HCT116 (cell line): Measurements from ENCODE around the gene BOC. TPM values are rescaled to one million over a fixed set of nuclear protein-coding genes. Genes with fewer than 3 reads are reported as not detected.

ENCODE experiments used
- ATAC-seq: fragments of 200-7000 bp; cut with Tn5 transposase; 2 replicates; pipeline ENCODE4 v1.9.1; 2020; ENCODE audit warnings: mild to moderate bottlenecking, moderate library complexity
- BruUV-seq: library from RNA; stranded (reverse); fragments of 400-500 nt; replicated peaks from 2 replicates; lab custom pipeline; 2021; lab: Mats Ljungman, UMichigan
- CTCF ChIA-PET: fragments of 300-600 bp; sonication (Branson Sonifier 250); formaldehyde crosslinking; loops from one replicate; lab custom pipeline; 2021; ENCODE audit warnings: antibody characterized with exemption; lab: Charles Lee
- POLR2A ChIA-PET: fragments of 300-600, 350-600 bp; sonication (Branson Sonifier 250); formaldehyde crosslinking; loops from one replicate; lab custom pipeline; 2021; ENCODE audit warnings: antibody characterized with exemption; lab: Charles Lee
- RAD21 ChIA-PET, 2 experiments: fragments of 300-600 bp; sonication (Branson Sonifier 250); formaldehyde crosslinking; loops; one replicate each; lab custom pipeline; 2023; ENCODE audit warnings: low total read pairs in 2 of 2; ENCODE audit not compliant: uncharacterized antibody in 2 of 2, unreplicated experiment in 2 of 2, low non-redundant PET in 1 of 2; lab: Charles Lee
- DNase-seq: peaks from one replicate; pipeline ENCODE4 v3.0.0-alpha.2; 2010; ENCODE audit warnings: low read depth, low spot score
- H2AFZ ChIP-seq: fragments of 200-600 bp; shearing (Covaris generic), sonication (generic); 2 replicates; pipeline ENCODE4 v1.6.1; 2017; ENCODE audit warnings: low read depth, mixed run types, mixed read lengths, antibody characterized with exemption, low read length; ENCODE audit not compliant: poor library complexity, severe bottlenecking
- H3K27ac ChIP-seq: 2 replicates; pipeline ENCODE4 v1.5.1; 2012; ENCODE audit warnings: low read depth, low read length
- H3K27me3 ChIP-seq: fragments of 200-600 bp; sonication (generic); 2 replicates; pipeline ENCODE4 v1.6.1; 2016; ENCODE audit warnings: mixed run types, low read length, mixed read lengths; ENCODE audit not compliant: insufficient read depth
- H3K36me3 ChIP-seq, 2 experiments: fragments of 200-500 bp in 1 of 2; fragments of 200-600 bp in 1 of 2; sonication (Bioruptor generic) in 1 of 2; sonication (generic) in 1 of 2; 2 replicates each; pipeline versions ENCODE4 v1.5.1 to v1.6.1; 2014 to 2016; ENCODE audit warnings: low read length in 2 of 2, inconsistent platforms in 1 of 2, mixed read lengths in 1 of 2, mixed run types in 1 of 2; ENCODE audit not compliant: insufficient read depth in 2 of 2, control insufficient read depth in 1 of 2
- H3K4me1 ChIP-seq, 2 experiments: fragments of 200-600 bp in 1 of 2; sonication (generic) in 1 of 2; 2 replicates each; pipeline versions ENCODE4 v1.5.1 to v1.6.1; 2012 to 2017; ENCODE audit warnings: low read length in 2 of 2, inconsistent platforms in 1 of 2, mild to moderate bottlenecking in 1 of 2, mixed read lengths in 1 of 2, mixed run types in 1 of 2, moderate library complexity in 1 of 2; ENCODE audit not compliant: insufficient read depth in 2 of 2, control insufficient read depth in 1 of 2
- H3K4me2 ChIP-seq: fragments of 200-600 bp; sonication (generic); 2 replicates; pipeline ENCODE4 v1.6.1; 2017; ENCODE audit warnings: mixed run types, low read length, mixed read lengths
- H3K4me3 ChIP-seq, 2 experiments: fragments of 200-600 bp in 1 of 2; sonication (generic) in 1 of 2; replicated peaks in 1 of 2; 2 replicates each; pipeline ENCODE4 v1.5.1; 2011 to 2016; ENCODE audit warnings: low read length in 2 of 2, control low read depth in 1 of 2, low read depth in 1 of 2, mild to moderate bottlenecking in 1 of 2, mixed read lengths in 1 of 2, mixed run types in 1 of 2
- H3K79me2 ChIP-seq: fragments of 200-600 bp; sonication (generic); 2 replicates; pipeline ENCODE4 v1.6.1; 2017; ENCODE audit warnings: mild to moderate bottlenecking, mixed run types, low read length, moderate library complexity, mixed read lengths; ENCODE audit not compliant: insufficient read depth
- H3K9ac ChIP-seq: fragments of 200-600 bp; sonication (generic); 2 replicates; pipeline ENCODE4 v1.6.1; 2016; ENCODE audit warnings: low read length, mixed read lengths
- H3K9me2 ChIP-seq: fragments of 200-600 bp; sonication (generic), shearing (Covaris generic); 2 replicates; pipeline ENCODE4 v1.6.1; 2017; ENCODE audit warnings: mixed run types, mild to moderate bottlenecking, moderate library complexity; ENCODE audit not compliant: insufficient read depth
- H3K9me3 ChIP-seq, 2 experiments: fragments of 200-500 bp in 1 of 2; fragments of 200-600 bp in 1 of 2; sonication (Bioruptor generic) in 1 of 2; sonication (generic) in 1 of 2; 2 replicates each; pipeline ENCODE4 v1.6.1; 2014 to 2017; ENCODE audit warnings: low read length in 2 of 2, mixed read lengths in 2 of 2, inconsistent platforms in 1 of 2, low read depth in 1 of 2, mild to moderate bottlenecking in 1 of 2, mixed run types in 1 of 2, moderate library complexity in 1 of 2; ENCODE audit not compliant: control insufficient read depth in 1 of 2, insufficient read depth in 1 of 2
- H4K20me1 ChIP-seq: fragments of 200-600 bp; sonication (generic), shearing (Covaris generic); 2 replicates; pipeline ENCODE4 v1.6.1; 2017; ENCODE audit warnings: mixed run types, mild to moderate bottlenecking, moderate library complexity; ENCODE audit not compliant: insufficient read depth
- ATF3 ChIP-seq: IDR thresholded peaks from 2 replicates; pipeline ENCODE4 v1.6.1; 2012
- CBX3 ChIP-seq: IDR thresholded peaks from 2 replicates; pipeline ENCODE4 v1.6.1; 2012; ENCODE audit warnings: low read depth
- CEBPB ChIP-seq: IDR thresholded peaks from 2 replicates; pipeline ENCODE4 v1.6.1; 2012; ENCODE audit warnings: low read depth
- EGR1 ChIP-seq: IDR thresholded peaks from 2 replicates; pipeline ENCODE4 v1.6.1; 2012; ENCODE audit warnings: low read depth
- ELF1 ChIP-seq: IDR thresholded peaks from 2 replicates; pipeline ENCODE4 v1.6.1; 2012; ENCODE audit warnings: low read depth, borderline replicate concordance
- EZH2 ChIP-seq: fragments of 200-600 bp; sonication (generic); IDR thresholded peaks from 2 replicates; pipeline ENCODE4 v1.6.1; 2017; ENCODE audit warnings: antibody characterized with exemption, mixed run types
- JUND ChIP-seq: IDR thresholded peaks from 2 replicates; pipeline ENCODE4 v1.6.1; 2012
- MAX ChIP-seq: IDR thresholded peaks from 2 replicates; pipeline ENCODE4 v1.6.1; 2012
- POLR2A ChIP-seq: IDR thresholded peaks from 2 replicates; pipeline ENCODE4 v1.7.0; 2011; ENCODE audit warnings: borderline replicate concordance; ENCODE audit not compliant: insufficient read depth, insufficient read length; ENCODE audit errors: extremely low read depth
- POLR2AphosphoS5 ChIP-seq: IDR thresholded peaks from 2 replicates; pipeline ENCODE4 v1.6.1; 2011; ENCODE audit warnings: mild to moderate bottlenecking, low read depth, low read length, moderate library complexity
- REST ChIP-seq: IDR thresholded peaks from 2 replicates; pipeline ENCODE4 v1.6.1; 2012; ENCODE audit warnings: low read depth
- SIN3A ChIP-seq: IDR thresholded peaks from 2 replicates; pipeline ENCODE4 v1.6.1; 2012; ENCODE audit warnings: low read depth
- SP1 ChIP-seq: IDR thresholded peaks from 2 replicates; pipeline ENCODE4 v1.6.1; 2012; ENCODE audit warnings: low read depth
- SRF ChIP-seq: IDR thresholded peaks from 2 replicates; pipeline ENCODE4 v1.6.1; 2012; ENCODE audit warnings: low read depth
- ZBTB33 ChIP-seq: IDR thresholded peaks from 2 replicates; pipeline ENCODE4 v1.6.1; 2011; ENCODE audit warnings: mild to moderate bottlenecking, low read length, moderate library complexity; ENCODE audit not compliant: insufficient replicate concordance; ENCODE audit errors: extremely low read depth
- ZFX ChIP-seq: fragments of 450-650 bp; IDR thresholded peaks from 2 replicates; pipeline ENCODE4 v1.6.1; 2017
- intact Hi-C: fragments of 100-400 bp; cut with micrococcal nuclease; formaldehyde crosslinking; loops from 2 replicates; pipeline ENCODE4 v1.10.0; 2022
- total RNA-seq: library from RNA; stranded (reverse); gene quantifications from one replicate; pipeline ENCODE4 v1.2.1, GENCODE V29; 2021; ENCODE audit not compliant: unreplicated experiment

The BOC gene
- total RNA-seq, 1 experiment from 2014 or later, result 3.3 TPM

GRCh38 chr3:113253702-113254101, 42.3 kb downstream of the BOC start:
- DNase-seq, result no peak
- TF ChIP-seq REST (no peak), EZH2 (no peak), SIN3A (no peak), ZFX (no peak), POLR2AphosphoS5 (no peak), POLR2A (no peak), SP1 (no peak), CBX3 (no peak), ELF1 (no peak), CEBPB (no peak), MAX (no peak), SRF (no peak), ZBTB33 (no peak), EGR1 (no peak), ATF3 (no peak), JUND (no peak)
- TF ChIP-seq, all 23 proteins: peak for 0
- no TSS peak for BruUV-seq
- H3K79me2 ChIP-seq, result no peaks in the 10 kb centered on the region
- ChIA-PET CTCF (no interaction called here), RAD21 (no interaction called here), POLR2A (no interaction called here)
- H3K9me2 ChIP-seq, result no peaks in the 10 kb centered on the region
- no peak overlapping the region for H3K4me2 ChIP-seq
- intact Hi-C loops, result no loop called here
- H2AFZ ChIP-seq, result no peak overlapping the region
- H3K27ac ChIP-seq, result no peak overlapping the region
- no peaks in the 10 kb centered on the region for H4K20me1 ChIP-seq
- no peaks in the 10 kb centered on the region for H3K4me1 ChIP-seq
- H3K9ac ChIP-seq, result no peak overlapping the region
- no peaks in the 10 kb centered on the region for H3K36me3 ChIP-seq
- H3K27me3 ChIP-seq, result no peaks in the 10 kb centered on the region
- ATAC-seq, result no peak
- H3K9me3 ChIP-seq, result no peaks in the 10 kb centered on the region
- no peak overlapping the region for H3K4me3 ChIP-seq
